Stimulated activated CD8-positive, alpha-beta memory T cell treated with anti-CD3 and anti-CD28 coated beads, Interleukin-7, amount 100 ng/mL, for 4 hours (primary cell): ENCODE measurements around the gene ALDH3B1.

ENCODE experiments used
- DNase-seq, 2 donors: peaks; one replicate each; pipeline ENCODE4 v3.0.0-alpha.2; 2020; ENCODE audit warnings: low read depth in 2 of 2

The ALDH3B1 gene

DNA sequence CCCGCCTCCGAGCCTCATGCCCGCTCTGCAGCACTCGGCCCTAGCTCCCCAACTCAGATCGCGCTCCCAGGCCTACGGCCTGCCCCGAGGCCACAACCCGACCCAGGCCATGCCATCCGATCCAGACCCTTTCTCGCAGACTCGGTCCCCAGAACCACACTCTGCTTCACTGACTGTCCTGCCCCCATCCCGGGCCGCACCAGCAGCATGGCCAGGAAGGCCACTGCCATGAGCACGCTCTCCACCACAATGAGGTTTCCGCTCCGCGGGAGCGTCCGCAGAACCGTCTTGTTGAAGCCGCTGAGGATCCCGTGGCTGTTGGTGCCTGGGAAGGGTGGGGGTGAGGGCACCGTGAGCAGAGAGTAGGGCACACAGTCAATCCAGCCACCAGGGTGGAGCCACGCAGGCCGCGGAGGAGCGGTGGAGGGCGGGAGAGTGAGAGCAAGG is 12.6 kb upstream of the ALDH3B1 start:
- no peak for DNase-seq

DNA sequence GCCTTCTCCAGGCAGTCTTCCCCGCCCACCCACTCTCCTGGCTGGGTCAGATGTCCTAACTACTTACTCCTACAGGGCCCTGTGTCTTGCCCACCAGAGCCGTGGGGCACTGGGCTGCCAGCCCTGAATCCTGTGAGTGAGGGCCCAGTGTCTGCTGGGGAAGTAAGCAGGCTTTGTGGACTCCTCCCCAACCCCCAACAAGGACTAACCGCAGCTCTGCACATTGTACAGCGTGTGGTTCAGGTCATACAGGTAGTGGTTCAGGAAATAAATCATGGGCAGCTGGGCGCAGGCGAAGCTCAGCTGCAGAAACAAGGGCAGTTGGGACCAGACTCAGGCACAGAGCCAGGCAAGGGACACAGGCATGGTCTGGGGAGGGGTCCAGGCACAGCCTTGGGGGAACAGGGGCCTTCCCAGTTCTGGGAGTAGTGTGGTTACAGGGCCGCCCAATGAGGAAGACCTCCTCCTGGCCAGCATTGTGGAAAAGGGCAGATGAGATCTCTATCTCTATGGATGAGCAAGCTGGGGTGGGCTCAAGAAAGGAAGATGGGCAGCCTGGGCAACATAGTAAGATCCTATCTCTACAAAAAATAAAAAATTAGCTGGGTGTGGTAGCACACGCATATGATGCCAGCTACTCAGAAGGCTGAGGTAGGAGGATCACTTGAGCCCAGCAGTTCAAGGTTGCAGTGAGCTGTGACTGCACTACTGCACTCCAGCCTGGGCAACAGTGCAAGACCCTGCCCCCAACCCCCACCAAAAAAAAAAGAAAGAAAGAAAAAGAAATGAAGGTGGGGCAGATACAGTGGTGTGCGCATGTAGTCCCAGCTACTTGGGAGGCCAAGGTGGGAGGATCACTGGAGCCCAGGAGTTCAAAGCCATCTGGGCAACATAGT is 11.7 kb upstream of the ALDH3B1 start:
- no peak for DNase-seq

DNA sequence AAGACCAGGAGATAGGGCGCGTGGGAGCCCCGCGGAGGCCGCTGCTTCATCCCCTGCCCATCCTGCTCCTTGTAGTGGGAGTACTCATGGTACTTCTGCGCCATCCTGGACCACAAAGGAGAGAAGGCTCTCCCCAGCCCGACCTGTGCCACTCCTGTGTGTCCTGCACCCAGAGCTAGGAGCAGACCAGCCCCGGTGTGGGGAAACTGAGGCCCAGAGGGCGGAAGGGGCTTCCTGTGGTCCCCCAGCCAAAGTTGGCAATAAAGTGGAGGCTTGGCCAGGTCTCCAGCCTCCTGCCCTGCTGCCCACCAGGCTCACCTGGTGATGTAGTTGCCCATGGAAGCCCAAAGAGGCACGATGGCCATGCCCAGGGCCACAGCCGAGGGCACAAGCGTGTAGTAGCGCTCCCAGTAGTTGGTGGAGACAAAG is 10.9 kb upstream of the ALDH3B1 start:
- no peak for DNase-seq

DNA sequence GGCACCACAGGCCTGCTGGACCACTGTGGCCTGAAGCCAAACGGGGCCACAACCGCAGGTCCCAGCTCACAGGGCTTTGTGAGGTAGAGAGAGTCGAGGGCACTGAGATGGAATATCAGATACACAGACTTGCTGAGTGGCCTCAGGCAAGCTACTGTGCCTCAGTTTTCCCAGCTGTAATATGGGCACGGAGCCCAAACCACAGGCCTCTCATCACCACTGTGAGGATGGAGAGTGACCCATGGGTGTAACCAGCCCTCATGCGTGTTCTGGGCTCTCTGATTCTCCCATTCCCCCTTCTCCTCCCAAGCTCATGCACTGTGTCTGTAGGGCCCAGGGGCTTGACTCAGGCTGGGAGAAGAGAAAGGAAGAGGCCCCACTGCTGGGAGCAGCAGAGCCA is 10.4 kb upstream of the ALDH3B1 start:
- DNase-seq = no peak

- DNase-seq = no peak
Observed at GRCh38 chr11:68002575-68002937, 7.6 kb upstream of the ALDH3B1 start.

DNA sequence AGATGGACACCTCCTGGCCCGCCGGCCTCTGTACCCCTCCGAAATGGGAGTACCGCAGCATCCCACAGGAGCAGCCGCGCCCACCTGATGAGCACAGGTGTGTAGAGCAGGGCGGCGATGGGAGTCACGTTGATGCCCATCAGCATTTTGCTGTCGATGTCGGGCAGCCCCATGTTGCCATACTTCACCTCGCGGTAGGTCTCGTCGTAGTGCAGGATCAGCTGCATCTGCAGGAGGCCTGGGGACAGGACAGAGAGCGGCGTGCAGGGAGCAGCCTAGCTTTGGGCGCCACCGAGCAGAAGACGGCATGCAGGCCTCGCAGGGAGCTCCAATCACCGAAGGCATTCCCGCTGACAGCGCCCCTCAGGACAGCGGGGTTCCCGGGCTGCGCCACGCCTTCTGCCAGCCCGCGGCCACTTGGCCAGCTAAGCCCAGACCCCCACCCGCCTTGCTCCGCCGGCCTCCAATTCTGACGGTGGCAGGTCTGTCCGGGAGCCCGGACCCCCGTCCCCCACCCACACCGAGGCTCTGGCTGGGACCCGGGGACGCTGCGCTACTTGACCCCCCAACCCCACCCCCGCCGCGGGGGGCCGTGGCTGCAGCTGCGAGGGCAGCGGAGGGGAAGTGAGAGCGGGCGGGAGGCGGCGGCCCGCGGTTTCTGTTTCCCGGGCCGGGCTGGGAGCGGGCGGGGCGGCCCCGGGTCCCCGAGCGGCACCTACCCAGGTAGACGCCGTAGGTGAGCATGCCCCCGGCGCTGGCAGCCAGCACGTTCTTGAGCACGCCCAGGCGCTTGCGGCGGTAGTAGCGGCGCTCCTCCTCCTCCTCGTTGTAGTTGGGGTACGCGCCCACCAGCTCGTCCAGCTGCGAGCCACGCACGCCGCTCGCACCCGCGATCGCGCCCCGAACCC is 6.9 kb upstream of the ALDH3B1 start:
- DNase-seq = peak; percentile 26 to 56

DNA sequence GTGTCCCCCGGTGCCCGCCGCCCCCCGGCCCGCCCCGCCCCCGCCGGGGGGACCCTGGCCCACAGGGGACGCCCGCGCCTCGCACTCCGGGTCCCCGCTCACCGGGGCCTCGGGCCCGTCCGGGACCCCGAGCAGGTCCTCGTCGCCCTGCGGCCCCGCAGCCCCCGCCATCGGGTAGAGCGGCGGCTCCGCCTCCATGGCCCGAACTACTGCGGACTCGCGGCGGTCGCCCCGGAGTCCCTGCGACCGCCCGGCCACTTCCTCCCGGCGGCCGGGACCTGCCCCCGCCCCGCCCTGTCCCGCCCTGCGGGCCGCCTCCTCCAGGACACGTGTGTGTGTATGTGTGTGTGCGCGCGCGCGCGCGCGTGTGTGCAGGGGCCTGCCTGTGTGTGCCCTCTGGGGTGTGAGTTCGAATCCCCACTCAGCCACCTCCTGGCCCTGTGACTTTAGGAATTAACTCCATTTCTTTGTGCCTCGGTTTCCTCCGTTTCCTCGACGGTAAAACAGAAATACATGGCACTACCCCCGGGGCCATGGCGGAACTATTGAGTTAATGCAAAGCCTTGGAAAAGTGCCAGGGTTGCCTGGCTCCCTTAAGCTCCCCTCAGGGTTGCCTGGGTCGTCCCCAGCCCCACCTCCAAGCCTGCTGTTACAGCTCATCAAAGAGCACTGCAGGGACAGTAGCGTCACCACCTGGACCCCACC is 6.1 kb upstream of the ALDH3B1 start, which contains the start of gene UNC93B1:
Gene UNC93B1 (minus strand): TSS at position 252 of the 705 bp plus-strand sequence. CDS start 54 bp downstream, at position 198.
- DNase-seq = peak; percentile 56 to 75

DNA sequence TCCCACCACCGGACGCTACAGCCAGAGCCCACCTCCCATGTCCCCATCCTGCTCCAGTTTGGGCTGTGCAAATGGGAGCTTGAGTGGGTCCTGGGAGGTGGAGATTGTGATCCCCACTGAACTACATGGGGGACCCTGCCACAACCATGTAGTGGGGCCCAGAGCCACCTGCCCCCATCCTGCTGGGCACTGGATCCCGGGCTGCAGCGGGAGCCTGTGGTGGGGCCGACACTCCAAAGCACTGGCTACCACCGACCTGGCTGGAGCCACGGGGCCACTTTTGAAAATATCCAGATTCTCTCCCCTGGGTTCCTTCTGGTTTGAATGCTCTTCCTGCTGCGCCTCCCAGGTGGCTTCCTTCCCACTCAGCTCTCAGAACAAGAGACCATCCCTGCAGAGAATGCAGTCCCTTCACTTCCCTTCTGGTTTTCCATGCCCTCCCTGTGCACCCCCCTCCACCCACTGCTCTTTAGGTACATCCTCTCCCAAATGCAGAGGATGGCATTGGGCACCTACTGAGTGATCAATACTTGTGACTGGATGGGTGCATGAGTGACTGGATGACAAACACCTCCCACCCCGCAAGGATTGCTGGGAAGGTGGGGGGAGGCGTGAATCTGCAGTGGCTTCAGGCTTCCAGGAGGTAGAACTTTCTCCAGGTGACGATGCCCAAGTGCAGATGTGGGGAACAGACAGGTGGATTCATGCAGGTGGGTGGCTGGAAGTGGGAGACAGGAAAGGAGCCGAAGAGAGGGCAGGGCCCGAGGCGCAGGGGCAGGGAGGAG is 5.4 kb upstream of the ALDH3B1 start:
- DNase-seq = no peak

DNA sequence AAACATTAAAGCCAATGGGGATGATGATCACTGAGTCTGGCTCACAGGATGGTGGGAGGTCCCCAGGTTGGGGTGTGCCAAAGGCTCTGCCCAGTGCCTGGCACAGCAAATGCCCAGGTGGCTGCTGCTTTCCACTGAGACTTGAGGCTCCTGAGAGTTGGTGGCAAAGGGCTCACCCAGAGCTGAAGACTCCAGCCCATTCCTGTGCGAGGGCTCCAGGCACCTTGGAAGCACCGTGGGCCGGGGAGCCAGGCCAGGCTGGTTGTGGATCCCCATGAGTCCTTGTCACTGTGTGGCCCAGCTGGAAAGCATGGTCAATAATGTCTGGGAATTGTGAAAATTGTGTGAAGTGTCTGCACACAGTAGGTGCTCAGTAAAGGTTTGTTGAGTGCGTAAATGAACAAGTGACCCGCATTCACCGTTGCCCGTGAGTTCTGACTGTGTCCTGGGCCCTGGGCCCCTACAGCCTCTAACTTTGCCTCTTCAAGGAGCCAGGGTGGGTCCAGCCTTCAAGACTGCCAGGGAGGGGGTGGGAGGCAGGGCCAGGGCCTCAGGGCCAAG is 3.4 kb upstream of the ALDH3B1 start:
- DNase-seq = no peak

DNA sequence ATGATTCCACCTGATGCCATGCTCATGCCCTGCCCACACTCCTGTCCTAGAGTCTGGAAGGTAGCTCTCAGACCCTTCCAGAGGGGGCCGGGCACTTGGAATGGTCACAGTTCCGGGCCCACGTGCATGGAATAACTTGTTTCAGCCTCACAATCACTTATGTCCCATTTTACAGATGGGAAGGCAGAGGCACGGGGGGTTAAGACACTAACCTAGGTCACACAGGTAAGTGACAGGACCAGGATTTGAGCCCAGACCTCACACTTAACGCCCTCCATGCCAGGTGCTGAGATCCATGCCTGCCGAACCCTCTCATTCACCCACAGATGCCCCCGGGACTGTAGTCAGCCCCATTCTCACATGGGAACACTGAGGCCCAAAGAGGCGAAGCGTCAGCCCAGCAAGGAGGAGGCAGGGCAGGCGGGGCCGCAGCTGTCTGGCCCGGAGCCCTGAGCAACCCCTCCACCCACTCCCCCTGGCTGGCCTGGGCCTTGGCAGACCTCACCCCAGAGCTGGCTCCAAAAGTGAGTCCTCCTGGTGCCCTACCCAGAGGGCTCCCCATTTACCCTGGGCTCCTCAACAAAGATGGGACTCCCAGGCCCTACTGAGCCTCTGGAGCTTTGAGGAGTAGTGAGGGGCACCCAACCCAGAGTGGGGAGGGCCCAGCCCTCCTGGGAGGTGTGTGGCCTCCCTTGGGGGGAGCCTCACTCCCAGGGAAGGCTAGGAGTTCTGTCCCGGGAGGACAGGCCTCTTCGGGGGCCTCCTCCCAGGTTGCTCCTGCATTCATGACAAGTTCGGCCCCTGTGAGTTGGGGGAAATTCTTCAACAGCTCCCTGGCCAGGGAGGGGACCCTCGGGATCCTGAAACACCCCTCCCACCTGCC is 2.4 kb upstream of the ALDH3B1 start:
- DNase-seq = no peak

DNA sequence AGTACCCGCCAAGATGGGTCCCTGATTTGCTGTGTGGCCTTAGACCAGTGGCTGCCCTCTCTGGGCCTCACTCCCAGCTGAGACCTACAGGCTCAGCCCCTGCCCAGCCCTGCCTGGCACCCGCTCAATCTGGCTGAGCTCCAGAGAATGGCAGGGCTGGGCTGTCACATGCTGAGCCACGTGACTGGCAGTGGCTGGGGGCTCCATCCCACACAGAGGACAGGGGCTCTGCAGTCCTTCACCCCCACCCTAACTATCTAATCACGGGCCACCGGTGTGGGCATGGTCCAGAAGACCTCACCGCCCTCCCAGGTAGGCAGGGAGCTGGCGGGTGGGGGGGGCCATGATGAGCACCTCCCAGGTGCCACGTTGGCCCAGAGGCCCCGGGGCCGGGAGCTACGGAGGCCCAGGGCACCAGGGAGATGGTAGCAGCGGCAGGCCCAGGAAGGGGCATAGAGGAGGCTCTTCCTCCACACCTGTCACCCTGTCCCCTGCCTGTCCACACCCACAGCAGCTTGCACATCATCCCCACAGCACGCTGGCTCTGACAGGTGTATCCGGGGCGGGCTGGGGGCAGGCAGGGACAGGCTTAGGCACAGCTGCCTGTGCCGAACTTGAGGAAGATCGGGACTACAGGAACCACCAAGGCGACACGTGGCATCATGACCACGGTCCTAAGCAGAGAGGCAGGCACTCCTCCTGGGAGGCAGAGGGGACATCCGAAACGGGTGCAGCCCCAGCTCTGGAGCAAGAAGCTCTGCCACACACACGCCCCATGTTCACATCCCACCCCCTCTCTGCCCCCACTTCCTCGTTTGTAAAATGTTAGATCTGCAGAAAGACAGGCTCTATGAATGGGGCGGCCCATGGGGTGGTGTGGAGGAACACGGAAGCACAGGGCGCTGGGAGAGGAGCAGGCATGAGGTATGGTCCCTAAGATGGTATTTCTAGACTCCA is 1.5 kb upstream of the ALDH3B1 start:
- no peak for DNase-seq

DNA sequence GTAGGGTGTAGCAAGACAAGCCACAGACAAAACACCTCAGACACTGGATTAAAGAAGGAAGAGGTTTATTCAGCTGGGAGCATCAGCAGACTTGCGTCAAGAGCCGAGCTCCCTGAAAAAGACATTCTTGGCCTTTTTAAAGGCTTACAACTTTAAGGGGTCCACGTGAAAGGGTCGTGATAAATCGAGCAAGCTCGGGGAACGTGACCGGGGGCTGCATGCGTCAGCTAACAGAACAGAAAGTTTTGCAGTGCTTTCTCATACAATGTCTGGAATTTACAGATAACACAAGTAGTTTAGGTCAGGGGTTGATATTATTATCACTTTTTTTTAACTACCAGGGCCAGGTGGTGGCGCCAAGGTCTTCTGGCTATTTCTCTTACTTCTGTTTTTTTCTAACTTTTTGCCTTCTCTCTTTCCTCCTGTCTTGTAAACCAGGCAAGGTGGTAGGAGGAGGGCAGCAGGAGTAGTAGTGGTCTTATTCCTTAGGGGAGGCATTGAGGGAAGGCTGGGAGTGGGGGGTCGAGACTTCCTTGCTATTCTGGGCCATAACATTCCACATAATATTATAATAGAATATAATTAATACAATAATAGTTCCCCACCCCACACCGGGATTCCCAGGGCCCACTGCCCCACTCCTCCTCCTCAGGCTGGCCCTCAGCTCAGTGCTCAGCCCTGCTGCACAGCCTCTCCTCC is 587 bp upstream of the ALDH3B1 start:
- DNase-seq = no peak

DNA sequence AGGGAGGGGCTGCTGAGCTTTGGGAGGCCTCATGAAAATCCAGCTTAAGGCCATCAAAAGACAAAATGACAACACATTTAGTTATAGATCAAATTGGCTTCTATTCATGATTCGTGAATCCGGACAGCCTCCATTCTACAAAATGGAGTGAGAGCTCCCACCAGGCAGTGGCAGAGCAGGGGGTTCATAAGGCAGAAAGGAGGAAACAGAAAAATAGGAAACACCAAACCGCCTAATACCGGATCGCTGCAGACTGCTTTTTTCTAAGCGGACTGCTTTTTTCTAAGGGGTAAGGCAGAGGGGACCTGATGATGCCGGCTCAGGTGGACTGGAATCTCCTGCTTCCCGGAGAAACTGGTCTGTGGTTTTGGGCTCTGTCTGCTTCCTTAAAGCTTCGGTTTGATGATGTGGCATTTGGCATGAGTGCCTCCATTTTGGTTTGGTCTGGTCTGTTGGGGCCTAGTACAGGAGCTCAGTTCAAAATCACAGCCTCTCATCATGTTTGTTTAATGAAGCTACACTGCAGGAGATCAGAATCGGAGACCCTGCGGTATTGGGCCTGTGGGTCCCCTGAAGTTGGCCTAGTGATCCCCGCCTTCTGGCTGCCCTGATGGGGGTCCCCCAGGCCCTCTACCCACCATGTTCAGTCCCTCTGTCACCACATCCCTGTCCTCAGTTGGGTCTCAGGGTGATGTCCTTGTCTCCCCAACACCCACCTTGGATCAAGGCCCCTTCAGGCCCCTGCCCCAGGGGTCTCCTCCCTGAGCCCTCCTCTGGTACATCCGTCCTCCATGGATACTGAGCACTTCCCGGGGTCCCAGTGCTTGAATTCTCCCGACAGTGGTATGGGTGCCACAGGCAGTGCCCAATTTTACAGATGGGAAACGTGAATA is 1.2 kb downstream of the ALDH3B1 start:
- DNase-seq = no peak

DNA sequence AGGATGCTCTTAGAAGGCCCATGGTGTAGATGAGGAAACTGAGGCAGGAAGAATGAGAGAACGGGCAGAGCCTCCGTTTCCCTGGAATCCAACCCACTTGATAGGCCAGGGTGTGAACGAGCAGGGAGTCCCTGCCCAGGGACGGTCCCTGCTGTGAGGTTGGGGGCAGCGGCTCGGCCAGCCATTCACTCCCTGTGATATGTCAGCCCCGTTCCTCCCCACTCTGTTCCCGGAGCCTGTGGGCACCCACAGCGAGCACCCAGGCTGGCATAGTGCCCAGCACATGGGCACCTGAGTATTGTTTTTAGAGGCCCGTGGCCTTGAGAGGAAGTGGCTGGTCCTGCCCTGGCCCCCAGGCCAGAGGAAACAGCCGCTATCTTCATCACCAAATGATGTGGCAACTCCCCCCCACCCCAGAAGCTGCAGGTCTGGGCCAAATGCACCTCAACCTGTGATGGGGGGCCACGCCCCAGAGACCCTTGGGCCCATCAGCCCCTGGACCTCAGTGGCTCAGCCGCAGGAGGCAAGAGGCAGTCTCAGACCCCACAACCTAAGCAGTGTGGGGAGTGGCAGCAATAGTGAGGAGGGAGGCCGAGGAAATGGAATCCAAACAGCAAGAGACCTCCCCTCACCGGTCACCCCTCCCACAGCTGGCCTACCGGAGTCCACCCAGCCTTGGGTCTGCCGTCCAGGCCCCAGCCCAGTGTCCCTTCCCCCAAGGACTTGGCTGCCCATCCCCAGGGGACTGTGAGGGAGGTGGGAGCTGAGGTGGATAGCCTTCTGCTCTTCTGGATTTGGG is 2.1 kb downstream of the ALDH3B1 start:
- DNase-seq = no peak

DNA sequence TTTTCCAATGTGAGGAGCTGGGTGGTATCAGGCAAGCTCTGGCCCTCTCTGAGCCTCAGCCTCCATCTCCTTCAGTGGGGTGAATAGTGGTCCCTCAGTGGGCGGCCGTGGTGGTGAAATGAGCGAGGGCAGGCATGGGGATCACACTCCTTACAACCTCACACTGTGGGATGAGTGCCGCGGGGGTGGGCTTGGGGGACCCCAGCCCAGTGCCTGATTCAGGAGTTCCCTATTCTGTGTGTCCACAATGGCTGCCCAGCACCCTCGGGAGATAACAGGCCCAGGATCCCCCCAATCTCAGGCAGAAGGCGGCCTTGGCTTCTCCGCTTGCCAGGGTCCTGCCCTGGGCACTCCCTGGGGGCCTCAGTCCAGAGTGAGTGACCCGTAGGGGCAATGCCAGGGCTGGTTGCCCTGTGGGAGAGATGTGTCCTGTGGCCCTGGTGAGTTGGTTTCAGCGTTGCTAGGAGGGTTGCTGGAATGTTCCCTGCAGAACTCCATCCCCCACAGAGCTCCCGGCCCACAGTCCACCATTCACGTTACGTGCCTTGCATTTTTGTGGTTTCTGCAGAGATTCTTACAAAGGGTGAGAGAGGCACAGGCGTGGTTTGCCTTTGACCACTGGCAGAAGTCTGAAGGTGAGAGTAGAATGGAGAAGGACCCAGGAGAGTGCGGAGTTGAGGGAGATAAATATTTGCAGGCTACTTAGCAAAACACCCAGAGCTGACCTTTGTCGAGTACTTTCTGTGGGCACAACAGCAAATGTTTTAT is 2.9 kb downstream of the ALDH3B1 start:
- no peak for DNase-seq
